Measurements from ENCODE around the gene MRPL50. TPM values are rescaled to one million over a fixed set of nuclear protein-coding genes. Genes with fewer than 3 reads are reported as not detected.

Gene MRPL50
- total and polyA plus RNA-seq, 2 donors (not counting 1 experiment from before 2014, with no cell fraction given), result 11.8 to 12.2 TPM

- peak in 1 of 2 donors; percentile 2 for DNase-seq (ENCODE audit: low read depth in 2 of 2)
- TF ChIP-seq CTCF (conservative IDR thresholded peaks at IDR 0.05 in 1 of 2, IDR thresholded peaks at IDR 0.05 in 1 of 2; ENCODE audit: low read depth in 1 of 2, low read length in 2 of 2) (no peak), EZH2 (IDR thresholded peaks at IDR 0.05; ENCODE audit: low read length, missing control alignments) (no peak)
- peaks cover 4% of the 10 kb centered on the region for H3K4me1 ChIP-seq (ENCODE audit: control insufficient read depth, extremely low read depth, insufficient read depth, low read length)
- H3K27ac ChIP-seq (ENCODE audit: insufficient read depth, low read length), result peak overlapping the region; percentile 83
- no peaks in the 10 kb centered on the region for H3K9me3 ChIP-seq (ENCODE audit: control insufficient read depth, insufficient read depth, low read depth, low read length)
- peak overlapping the region; percentile 93 for H3K4me2 ChIP-seq (ENCODE audit: extremely low read depth, insufficient read depth, low read length)
- H4K20me1 ChIP-seq (ENCODE audit: control insufficient read depth, extremely low read depth, insufficient read depth, low read length), result no peaks in the 10 kb centered on the region
- H3K79me2 ChIP-seq (ENCODE audit: control insufficient read depth, insufficient read depth, low read length), result peaks cover 54% of the 10 kb centered on the region
- peak overlapping the region; percentile 73 to 93 (median 81) for H3K4me3 ChIP-seq (replicated peaks in 1 of 4; ENCODE audit: control extremely low read depth in 1 of 4, insufficient read depth in 1 of 4, low read depth in 3 of 4, low read length in 4 of 4)
- peak overlapping the region; percentile 79 for H2AFZ ChIP-seq (ENCODE audit: low read length)
- peak overlapping the region; percentile 79 for H3K9ac ChIP-seq (ENCODE audit: insufficient read depth, low read length)
- no peaks in the 10 kb centered on the region for H3K27me3 ChIP-seq (ENCODE audit: control insufficient read depth, insufficient read depth, low read length)
- H3K36me3 ChIP-seq (ENCODE audit: control insufficient read depth, insufficient read depth, low read length), result peaks cover 5% of the 10 kb centered on the region
These were observed 668 bp upstream of the MRPL50 start for GRCh38 chr9:101398930-101399642.

DNA sequence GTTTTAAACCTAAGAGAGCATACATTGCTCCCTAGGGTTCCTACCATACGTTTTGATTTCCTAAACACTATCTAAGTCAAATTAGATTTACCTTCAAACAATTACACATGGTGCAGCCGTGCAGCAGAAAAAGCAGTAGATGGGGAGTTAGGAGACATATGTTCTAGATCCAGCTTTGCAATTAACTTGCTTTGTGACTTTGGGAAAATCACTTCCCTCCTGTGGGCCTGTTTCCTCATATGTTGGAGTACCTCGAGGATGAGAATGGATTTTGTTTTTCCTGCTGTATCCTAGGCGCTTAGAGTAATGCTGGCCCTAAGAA, 711 bp downstream of the MRPL50 start:
- Histone ChIP-seq H3K79me2 (ENCODE audit: control insufficient read depth, insufficient read depth, low read length) (peaks cover 66% of the 10 kb centered on the region), H3K27me3 (ENCODE audit: control insufficient read depth, insufficient read depth, low read length) (no peaks in the 10 kb centered on the region), H4K20me1 (ENCODE audit: control insufficient read depth, extremely low read depth, insufficient read depth, low read length) (no peaks in the 10 kb centered on the region), H3K27ac (ENCODE audit: insufficient read depth, low read length) (peak overlapping the region; percentile 97), H2AFZ (ENCODE audit: low read length) (peak overlapping the region; percentile 99), H3K4me2 (ENCODE audit: extremely low read depth, insufficient read depth, low read length) (peak overlapping the region; percentile 88), H3K36me3 (ENCODE audit: control insufficient read depth, insufficient read depth, low read length) (peaks cover 1% of the 10 kb centered on the region), H3K9me3 (ENCODE audit: control insufficient read depth, insufficient read depth, low read depth, low read length) (no peaks in the 10 kb centered on the region), H3K4me3 (replicated peaks in 1 of 4; ENCODE audit: control extremely low read depth in 1 of 4, insufficient read depth in 1 of 4, low read depth in 3 of 4, low read length in 4 of 4) (peak overlapping the region; percentile 77 to 95 (median 86)), H3K9ac (ENCODE audit: insufficient read depth, low read length) (peak overlapping the region; percentile 86), H3K4me1 (ENCODE audit: control insufficient read depth, extremely low read depth, insufficient read depth, low read length) (peaks cover 4% of the 10 kb centered on the region)
- TF ChIP-seq EZH2 (IDR thresholded peaks at IDR 0.05; ENCODE audit: low read length, missing control alignments) (no peak), CTCF (conservative IDR thresholded peaks at IDR 0.05 in 1 of 2, IDR thresholded peaks at IDR 0.05 in 1 of 2; ENCODE audit: low read depth in 1 of 2, low read length in 2 of 2) (no peak)
- DNase-seq (ENCODE audit: low read depth in 2 of 2), result peak in 1 of 2 donors; percentile 3

GRCh38 chr9:101394687-101395086, 3.7 kb downstream of the MRPL50 start:
- Histone ChIP-seq H2AFZ (ENCODE audit: low read length) (no peak overlapping the region), H3K27ac (ENCODE audit: insufficient read depth, low read length) (no peak overlapping the region), H3K9ac (ENCODE audit: insufficient read depth, low read length) (no peak overlapping the region), H3K4me1 (ENCODE audit: control insufficient read depth, extremely low read depth, insufficient read depth, low read length) (no peaks in the 10 kb centered on the region), H3K79me2 (ENCODE audit: control insufficient read depth, insufficient read depth, low read length) (peaks cover 68% of the 10 kb centered on the region), H4K20me1 (ENCODE audit: control insufficient read depth, extremely low read depth, insufficient read depth, low read length) (no peaks in the 10 kb centered on the region), H3K27me3 (ENCODE audit: control insufficient read depth, insufficient read depth, low read length) (no peaks in the 10 kb centered on the region), H3K36me3 (ENCODE audit: control insufficient read depth, insufficient read depth, low read length) (peaks cover 1% of the 10 kb centered on the region), H3K4me3 (replicated peaks in 1 of 4; ENCODE audit: control extremely low read depth in 1 of 4, insufficient read depth in 1 of 4, low read depth in 3 of 4, low read length in 4 of 4) (no peak overlapping the region), H3K9me3 (ENCODE audit: control insufficient read depth, insufficient read depth, low read depth, low read length) (no peaks in the 10 kb centered on the region), H3K4me2 (ENCODE audit: extremely low read depth, insufficient read depth, low read length) (no peak overlapping the region)
- TF ChIP-seq EZH2 (IDR thresholded peaks at IDR 0.05; ENCODE audit: low read length, missing control alignments), result no peak
- no peak for DNase-seq (ENCODE audit: low read depth in 2 of 2)
